Mesenteric fat pad (tissue), 1 donor: ENCODE results near the gene THPO. TPM values are rescaled to one million over a fixed set of nuclear protein-coding genes. Genes with fewer than 3 reads are reported as not detected.

Experiments
- DNase-seq: peaks from one replicate; pipeline ENCODE4 v3.0.0-alpha.2; 2020; ENCODE audit warnings: low spot score
- total RNA-seq: library from RNA; stranded (reverse); fragmentation: NEBNext Ultra II Directional; extraction: Animal tissue kit (Norgen Biotek cat#: 25700); gene quantifications from one replicate; pipeline ENCODE4 v1.2.1, GENCODE V29; 2021
- donor health status: DM: yes; HTN: yes; CAD: no.

Gene THPO
- total RNA-seq, 1 donor from 2014 or later: 1.1 TPM

DNA sequence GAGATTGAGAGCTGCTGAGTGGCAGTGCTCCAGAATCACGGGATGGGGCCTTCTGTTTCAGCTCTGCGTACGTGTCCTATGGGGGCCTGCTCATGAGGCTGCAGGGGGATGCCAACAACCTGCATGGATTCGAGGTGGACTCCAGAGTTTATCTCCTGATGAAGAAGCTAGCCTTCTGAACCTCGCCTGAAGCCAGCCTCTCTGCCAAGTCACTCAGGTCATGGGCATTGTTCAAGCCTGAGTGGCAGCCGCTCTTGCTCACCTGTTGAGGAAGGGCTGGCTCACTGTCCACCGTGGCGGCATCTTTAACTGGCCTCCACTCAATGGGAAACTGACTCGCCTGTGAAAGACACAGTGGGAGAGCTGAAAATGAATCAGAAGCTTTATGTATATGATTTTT, 9.9 kb downstream of the THPO start:
- no peak for DNase-seq

GRCh38 chr3:184366619-184367289, 11.3 kb downstream of the THPO start:
- DNase-seq: no peak

- DNase-seq: peak; percentile 97
Observed at GRCh38 chr3:184362668-184363546, 15.1 kb downstream of the THPO start.

GRCh38 chr3:184361932-184362667, 15.9 kb downstream of the THPO start:
- no peak for DNase-seq

GRCh38 chr3:184361532-184361931, 16.5 kb downstream of the THPO start, which contains the start of the genes CLCN2 and POLR2H:
Gene CLCN2, minus strand, starts transcription at chr3:184361605. Its CDS starts 126 bp downstream, at chr3:184361479.
Gene POLR2H, plus strand, starts transcription at chr3:184361710. Its CDS starts 1,783 bp downstream, at chr3:184363493.
- no peak for DNase-seq

DNA sequence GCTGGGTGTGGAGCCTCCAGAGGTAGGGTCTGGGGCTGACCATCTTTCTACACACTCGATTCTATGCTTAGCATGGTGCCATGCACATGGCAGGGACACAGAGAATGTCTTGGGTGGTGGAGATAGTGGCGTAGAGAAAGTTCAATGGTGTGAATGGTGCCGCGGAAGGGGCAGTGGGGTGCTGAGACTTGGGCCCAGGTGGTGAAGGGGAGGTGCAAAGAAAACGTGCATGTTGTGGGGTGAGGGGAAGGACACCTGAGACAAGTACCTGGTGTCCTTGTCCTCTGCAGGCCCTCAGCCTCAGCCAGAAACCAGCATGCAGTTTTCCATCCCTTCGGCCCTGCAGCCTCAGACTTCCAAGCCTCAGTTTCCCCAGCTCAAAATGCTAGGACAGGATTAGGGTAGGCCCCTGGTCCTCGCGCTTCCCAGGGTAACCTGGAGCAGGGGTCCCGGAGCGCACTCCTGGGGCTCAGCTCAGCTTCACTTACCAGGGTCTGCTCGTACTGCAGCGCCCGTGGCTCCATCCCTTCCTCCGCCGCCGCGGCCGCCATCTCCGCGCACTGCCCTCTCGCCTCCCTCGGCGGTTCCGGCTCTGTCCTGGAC, 17.0 kb downstream of the THPO start:
- DNase-seq: no peak

- DNase-seq: no peak
Observed at GRCh38 chr3:184360070-184360928, 17.7 kb downstream of the THPO start.

GRCh38 chr3:184359610-184360009, 18.4 kb downstream of the THPO start:
- no peak for DNase-seq

GRCh38 chr3:184358921-184359350, 19.1 kb downstream of the THPO start:
- no peak for DNase-seq

- DNase-seq: no peak
Observed at GRCh38 chr3:184358124-184358767, 19.8 kb downstream of the THPO start.

DNA sequence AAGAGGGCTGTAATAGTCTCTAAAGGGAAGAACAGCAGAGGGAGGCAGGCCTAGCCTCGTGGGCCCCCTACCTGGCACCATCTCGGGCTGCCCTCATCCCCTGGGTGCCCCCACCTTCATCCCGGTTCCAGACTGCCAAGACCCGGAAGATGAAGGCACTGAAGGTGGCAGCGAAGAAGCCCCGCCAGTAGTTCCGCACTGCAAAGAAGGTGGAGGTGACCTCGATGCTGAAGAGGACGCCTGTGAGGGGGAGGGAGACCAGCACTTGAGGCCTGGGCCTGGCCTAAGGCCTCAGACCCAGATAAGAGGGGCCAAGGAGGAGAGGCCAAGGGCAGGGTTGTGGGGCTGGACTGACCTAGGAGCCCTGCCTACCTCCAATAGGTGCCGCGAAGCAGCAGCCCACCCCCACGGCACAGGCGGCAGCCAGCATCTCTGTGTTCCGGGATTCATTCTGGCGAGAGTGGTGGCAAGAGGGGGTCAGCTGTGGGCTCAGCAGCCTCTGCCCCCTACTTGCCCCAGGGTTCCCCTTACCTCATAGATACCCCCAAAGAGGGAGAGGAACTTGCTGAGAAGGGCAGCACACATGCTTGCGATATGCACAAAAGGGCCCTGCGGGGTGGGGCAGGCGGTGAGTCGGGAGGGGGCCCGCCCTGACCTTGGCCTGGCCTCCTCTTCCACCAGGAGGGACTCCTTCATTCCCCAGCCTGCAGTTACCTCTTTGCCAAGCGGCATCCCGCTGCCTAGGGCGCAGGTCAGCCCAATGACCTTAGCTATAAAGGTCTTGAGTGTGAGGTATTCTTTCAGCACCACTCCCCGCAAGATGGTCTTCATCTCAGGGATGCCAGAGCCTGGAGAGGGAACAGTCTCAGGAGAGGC, 20.5 kb downstream of the THPO start:
- DNase-seq: no peak

DNA sequence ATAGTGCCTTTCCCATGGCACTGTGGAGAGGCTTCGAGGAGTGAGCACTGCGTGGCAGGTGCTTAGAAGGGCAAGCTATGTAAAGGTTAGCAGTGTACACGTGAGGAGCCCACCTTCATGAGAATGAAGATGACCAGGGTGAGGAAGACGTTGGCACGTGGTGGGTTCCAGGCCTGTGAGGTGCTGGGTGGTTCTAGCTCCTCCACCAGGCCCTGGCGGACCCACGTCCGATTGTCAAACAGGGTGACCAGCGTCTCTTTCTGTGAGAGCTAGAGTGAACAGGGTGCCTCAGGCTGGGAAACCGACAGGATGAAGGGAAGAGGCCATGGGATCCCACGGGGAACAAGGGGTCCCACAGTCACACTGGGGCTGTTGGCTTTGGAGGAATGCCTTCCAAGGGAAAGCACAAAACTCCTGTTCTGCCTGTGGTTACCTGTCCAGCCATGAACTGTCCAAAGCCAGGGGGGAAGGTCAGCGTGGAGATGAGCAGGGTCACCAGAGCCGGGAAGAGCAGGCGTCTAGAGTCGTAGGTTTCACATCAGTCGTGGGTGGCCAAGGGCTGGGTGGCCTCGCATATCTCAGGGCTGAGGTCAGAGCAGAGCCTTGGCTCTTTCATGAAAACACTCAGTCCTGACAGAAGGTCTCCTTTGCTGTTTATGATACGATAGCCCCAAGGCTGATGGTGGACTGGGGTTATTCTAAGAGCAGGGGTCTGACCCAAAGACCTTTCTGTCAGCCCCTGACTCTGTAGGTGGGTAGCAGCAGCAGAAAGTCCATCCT, 22.6 kb downstream of the THPO start:
- DNase-seq: no peak

DNA sequence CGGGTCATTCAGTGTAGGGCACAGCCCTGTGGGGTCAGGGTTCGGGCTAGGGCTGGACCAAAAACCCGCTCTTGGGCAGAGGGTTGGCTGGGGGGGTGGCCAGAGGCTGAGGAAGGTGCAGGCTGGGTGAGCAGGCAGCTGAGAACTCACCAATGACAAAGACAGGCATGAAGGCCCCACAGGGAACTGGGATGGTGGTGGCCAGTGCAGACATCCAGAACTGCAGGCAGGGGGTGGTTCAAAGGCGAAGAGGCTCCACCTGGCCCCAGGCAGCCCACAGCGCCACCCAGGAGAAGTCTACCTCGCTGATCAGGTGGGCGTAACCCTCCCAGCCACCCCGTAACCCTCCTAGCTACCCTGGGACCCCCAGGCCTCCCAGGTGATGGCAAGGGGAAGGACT, 23.3 kb downstream of the THPO start:
- no peak for DNase-seq

GRCh38 chr3:184354121-184354728, 23.8 kb downstream of the THPO start:
- no peak for DNase-seq

GRCh38 chr3:184353546-184353941, 24.5 kb downstream of the THPO start:
- no peak for DNase-seq

- DNase-seq: no peak
Observed at GRCh38 chr3:184352897-184353545, 25.0 kb downstream of the THPO start.
